Neural progenitor cell (in vitro differentiated cells): Measurements from ENCODE around the gene MAOB. TPM values are rescaled to one million over a fixed set of nuclear protein-coding genes. Genes with fewer than 3 reads are reported as not detected.

ENCODE experiments used
- DNase-seq: peaks from one replicate; pipeline ENCODE4 v3.0.0-alpha.2; 2016; ENCODE audit warnings: low spot score
- H2AFZ ChIP-seq: fragments of 200-600 bp; sonication (generic); replicated peaks from 2 replicates; pipeline ENCODE4 v1.6.1; 2016; ENCODE audit warnings: antibody characterized with exemption
- H3F3A ChIP-seq: fragments of 200-600 bp; sonication (generic); 2 replicates; pipeline ENCODE4 v1.6.1; 2016; ENCODE audit warnings: antibody characterized with exemption, low read depth
- H3K27ac ChIP-seq: fragments of 200-600 bp; sonication (generic); 2 replicates; pipeline ENCODE4 v1.5.1; 2016; ENCODE audit warnings: mild to moderate bottlenecking
- H3K27me3 ChIP-seq: fragments of 200-600 bp; sonication (generic); 2 replicates; pipeline ENCODE4 v1.6.1; 2016; ENCODE audit warnings: mild to moderate bottlenecking, moderate library complexity
- H3K36me3 ChIP-seq: fragments of 200-600 bp; sonication (generic); 2 replicates; pipeline ENCODE4 v1.5.1; 2016
- H3K4me1 ChIP-seq: fragments of 200-600 bp; sonication (generic); 2 replicates; pipeline ENCODE4 v1.6.1; 2016; ENCODE audit warnings: mixed run types
- H3K4me2 ChIP-seq: fragments of 200-600 bp; sonication (generic); 2 replicates; pipeline ENCODE4 v1.6.1; 2016
- H3K4me3 ChIP-seq: fragments of 200-600 bp; sonication (generic); 2 replicates; pipeline ENCODE4 v1.5.1; 2016
- H3K79me2 ChIP-seq: fragments of 200-600 bp; sonication (generic); 2 replicates; pipeline ENCODE4 v1.6.1; 2016; ENCODE audit warnings: low read depth
- H3K9ac ChIP-seq: fragments of 200-600 bp; sonication (generic); 2 replicates; pipeline ENCODE4 v1.6.1; 2016
- H3K9me3 ChIP-seq: fragments of 200-600 bp; sonication (generic); 2 replicates; pipeline ENCODE4 v1.5.1; 2016; ENCODE audit warnings: low read depth
- H4K20me1 ChIP-seq: fragments of 200-600 bp; sonication (generic); 2 replicates; pipeline ENCODE4 v1.6.1; 2016; ENCODE audit warnings: low read depth
- H3K27ac Mint-ChIP-seq: 3 replicates; pipeline ENCODE4 v1.8.0; 2021; ENCODE audit warnings: mixed read lengths
- H3K27me3 Mint-ChIP-seq: 2 replicates; pipeline ENCODE4 v1.8.0; 2022; ENCODE audit warnings: low read depth, mild to moderate bottlenecking, inconsistent platforms, moderate library complexity, mixed read lengths; ENCODE audit not compliant: insufficient read depth
- H3K36me3 Mint-ChIP-seq: 3 replicates; pipeline ENCODE4 v1.8.0; 2021; ENCODE audit warnings: mixed read lengths
- H3K4me1 Mint-ChIP-seq: 3 replicates; pipeline ENCODE4 v1.8.0; 2021; ENCODE audit warnings: mixed read lengths
- H3K4me3 Mint-ChIP-seq: 3 replicates; pipeline ENCODE4 v1.8.0; 2021; ENCODE audit warnings: mild to moderate bottlenecking, moderate library complexity, mixed read lengths
- H3K9me3 Mint-ChIP-seq: 3 replicates; pipeline ENCODE4 v1.8.0; 2020; ENCODE audit warnings: mixed read lengths
- CTCF ChIP-seq: fragments of 200-600 bp; sonication (generic); IDR thresholded peaks from 2 replicates; pipeline ENCODE4 v1.5.1; 2017; ENCODE audit warnings: antibody characterized with exemption, mild to moderate bottlenecking
- EZH2 ChIP-seq: fragments of 200-600 bp; sonication (generic); IDR thresholded peaks from 2 replicates; pipeline ENCODE4 v1.6.1; 2017; ENCODE audit warnings: antibody characterized with exemption, mild to moderate bottlenecking, moderate library complexity
- EZH2phosphoT487 ChIP-seq: fragments of 200-600 bp; sonication (generic); IDR thresholded peaks from 2 replicates; pipeline ENCODE4 v1.6.1; 2017; ENCODE audit warnings: antibody characterized with exemption
- total RNA-seq: library from RNA; depleted of rRNA; stranded (reverse); fragments of >200 nt; gene quantifications from 2 replicates; pipeline ENCODE4 v1.2.3, GENCODE V29; 2015; ENCODE audit warnings: low replicate concordance

The MAOB gene
- total RNA-seq, 1 donor from 2014 or later, result 1.5 TPM

DNA sequence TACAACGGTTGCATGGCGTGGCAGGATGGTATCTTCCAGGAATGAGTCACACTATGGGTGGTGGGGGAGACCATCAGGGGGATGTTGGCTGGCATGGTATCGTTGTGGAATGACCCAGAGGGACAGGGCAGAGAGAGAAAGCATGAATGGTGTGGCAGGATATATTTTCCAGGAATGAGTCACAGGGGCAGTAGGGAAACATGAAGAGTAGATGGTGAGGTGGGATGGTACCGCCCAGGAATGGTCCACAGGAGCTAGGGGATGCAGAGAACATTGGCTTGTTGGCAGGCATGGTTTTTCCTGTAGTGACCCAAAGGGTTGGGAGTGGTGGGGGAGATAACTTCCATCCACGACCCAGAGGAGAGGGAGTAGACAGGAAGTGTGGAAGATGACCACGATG is 163.7 kb downstream of the MAOB start:
- Histone ChIP-seq H3K4me3 (no peak overlapping the region), H3K9ac (no peak overlapping the region), H3K4me2 (no peak overlapping the region), H3K36me3 (no peaks in the 10 kb centered on the region), H2AFZ (no peak overlapping the region), H3K9me3 (no peaks in the 10 kb centered on the region), H3F3A (no peaks in the 10 kb centered on the region), H3K27me3 (no peaks in the 10 kb centered on the region), H3K4me1 (no peaks in the 10 kb centered on the region), H4K20me1 (no peaks in the 10 kb centered on the region), H3K79me2 (no peaks in the 10 kb centered on the region), H3K27ac (no peak overlapping the region)
- Mint-ChIP-seq H3K27ac (no peak overlapping the region), H3K27me3 (no peaks in the 10 kb centered on the region), H3K9me3 (peaks cover 6% of the 10 kb centered on the region), H3K36me3 (no peaks in the 10 kb centered on the region), H3K4me3 (no peak overlapping the region), H3K4me1 (no peaks in the 10 kb centered on the region)
- no peak for DNase-seq
- no peak for TF ChIP-seq EZH2
- TF ChIP-seq EZH2phosphoT487, result no peak
- no peak for TF ChIP-seq CTCF

GRCh38 chrX:43718081-43718480 is 164.2 kb downstream of the MAOB start:
- TF ChIP-seq CTCF (no peak), EZH2 (no peak), EZH2phosphoT487 (no peak)
- H3K4me2 ChIP-seq, result no peak overlapping the region
- no peaks in the 10 kb centered on the region for H3K36me3 Mint-ChIP-seq
- H3K9me3 Mint-ChIP-seq, result peaks cover 3% of the 10 kb centered on the region
- no peak overlapping the region for H3K4me3 ChIP-seq
- no peaks in the 10 kb centered on the region for H3F3A ChIP-seq
- H3K9ac ChIP-seq, result no peak overlapping the region
- no peaks in the 10 kb centered on the region for H3K36me3 ChIP-seq
- H3K27me3 Mint-ChIP-seq, result no peaks in the 10 kb centered on the region
- no peak for DNase-seq
- H4K20me1 ChIP-seq, result no peaks in the 10 kb centered on the region
- H3K4me3 Mint-ChIP-seq, result no peak overlapping the region
- no peaks in the 10 kb centered on the region for H3K9me3 ChIP-seq
- no peak overlapping the region for H3K27ac Mint-ChIP-seq
- H2AFZ ChIP-seq, result no peak overlapping the region
- no peak overlapping the region for H3K27ac ChIP-seq
- H3K4me1 Mint-ChIP-seq, result no peaks in the 10 kb centered on the region
- H3K4me1 ChIP-seq, result no peaks in the 10 kb centered on the region
- H3K27me3 ChIP-seq, result no peaks in the 10 kb centered on the region
- H3K79me2 ChIP-seq, result no peaks in the 10 kb centered on the region

- H3K27me3 Mint-ChIP-seq, result no peaks in the 10 kb centered on the region
- H3K36me3 Mint-ChIP-seq, result no peaks in the 10 kb centered on the region
- no peaks in the 10 kb centered on the region for H3K4me1 Mint-ChIP-seq
Measured at GRCh38 chrX:43717161-43717560, 165.1 kb downstream of the MAOB start.

More at GRCh38 chrX:43717161-43717560, 165.1 kb downstream of the MAOB start:
- Histone ChIP-seq H2AFZ (no peak overlapping the region), H3F3A (no peaks in the 10 kb centered on the region), H3K27me3 (no peaks in the 10 kb centered on the region), H3K4me1 (no peaks in the 10 kb centered on the region), H3K4me3 (no peak overlapping the region), H4K20me1 (no peaks in the 10 kb centered on the region), H3K9ac (no peak overlapping the region), H3K27ac (no peak overlapping the region), H3K9me3 (no peaks in the 10 kb centered on the region), H3K4me2 (no peak overlapping the region), H3K79me2 (no peaks in the 10 kb centered on the region), H3K36me3 (no peaks in the 10 kb centered on the region)
- no peak for DNase-seq
- TF ChIP-seq EZH2phosphoT487 (no peak), CTCF (no peak)
- H3K9me3 Mint-ChIP-seq, result peaks cover under 1% of the 10 kb centered on the region
- no peak overlapping the region for H3K27ac Mint-ChIP-seq
- H3K4me3 Mint-ChIP-seq, result no peak overlapping the region
